H9 (cell line): ENCODE data around the gene ACAP3. TPM values are rescaled to one million over a fixed set of nuclear protein-coding genes. Genes with fewer than 3 reads are reported as not detected.

Experiments
- DNase-seq: peaks from one replicate; pipeline ENCODE4 v3.0.0-alpha.2; 2017
- H2AFZ ChIP-seq: one replicate; pipeline ENCODE4 v1.6.1; 2013; ENCODE audit warnings: mild to moderate bottlenecking, low read length, control low read depth, moderate library complexity
- H2AK5ac ChIP-seq: 2 replicates; pipeline ENCODE4 v1.6.1; 2013; ENCODE audit warnings: low read length, control low read depth, mixed read lengths; ENCODE audit not compliant: insufficient read length
- H2BK120ac ChIP-seq: one replicate; pipeline ENCODE4 v1.6.1; 2013; ENCODE audit warnings: low read depth, mild to moderate bottlenecking, low read length, control low read depth, inconsistent platforms; ENCODE audit not compliant: poor library complexity, severe bottlenecking
- H2BK12ac ChIP-seq: 2 replicates; pipeline ENCODE4 v1.6.1; 2013; ENCODE audit warnings: low read length, control low read depth, mixed read lengths, low read depth; ENCODE audit not compliant: insufficient read length
- H2BK15ac ChIP-seq: 2 replicates; pipeline ENCODE4 v1.6.1; 2013; ENCODE audit warnings: low read depth, low read length, control low read depth
- H2BK20ac ChIP-seq: one replicate; pipeline ENCODE4 v1.6.1; 2013; ENCODE audit warnings: low read depth, mild to moderate bottlenecking, low read length, control low read depth, inconsistent platforms; ENCODE audit not compliant: poor library complexity, severe bottlenecking
- H2BK5ac ChIP-seq: 2 replicates; pipeline ENCODE4 v1.6.1; 2013; ENCODE audit warnings: low read length, control low read depth, mixed read lengths; ENCODE audit not compliant: insufficient read length
- H3K14ac ChIP-seq: 2 replicates; pipeline ENCODE4 v1.6.1; 2013; ENCODE audit warnings: low read length, control low read depth; ENCODE audit not compliant: insufficient read depth
- H3K18ac ChIP-seq: 2 replicates; pipeline ENCODE4 v1.6.1; 2013; ENCODE audit warnings: low read depth, mild to moderate bottlenecking, mixed read lengths, low read length, control low read depth; ENCODE audit not compliant: insufficient read length
- H3K23ac ChIP-seq: 2 replicates; pipeline ENCODE4 v1.6.1; 2013; ENCODE audit warnings: low read length, control low read depth, mixed read lengths, low read depth; ENCODE audit not compliant: insufficient read length
- H3K23me2 ChIP-seq: 2 replicates; pipeline ENCODE4 v1.6.1; 2013; ENCODE audit warnings: low read depth, mild to moderate bottlenecking, mixed read lengths, low read length, control low read depth; ENCODE audit not compliant: insufficient read length, poor library complexity, severe bottlenecking
- H3K27ac ChIP-seq: 2 replicates; pipeline ENCODE4 v1.5.1; 2013; ENCODE audit warnings: low read length, control low read depth, mixed read lengths, low read depth; ENCODE audit not compliant: insufficient read length
- H3K27me3 ChIP-seq: 2 replicates; pipeline ENCODE4 v1.6.1; 2013; ENCODE audit warnings: low read length, control low read depth, inconsistent platforms; ENCODE audit not compliant: insufficient read depth
- H3K4ac ChIP-seq: 2 replicates; pipeline ENCODE4 v1.6.1; 2013; ENCODE audit warnings: low read depth, mild to moderate bottlenecking, control low read depth, inconsistent platforms, low read length, moderate library complexity
- H3K4me1 ChIP-seq: 2 replicates; pipeline ENCODE4 v1.6.1; 2013; ENCODE audit warnings: low read length, control low read depth, inconsistent platforms; ENCODE audit not compliant: insufficient read depth
- H3K4me2 ChIP-seq: 2 replicates; pipeline ENCODE4 v1.6.1; 2013; ENCODE audit warnings: low read length, control low read depth, mixed read lengths; ENCODE audit not compliant: insufficient read length, insufficient read depth
- H3K56ac ChIP-seq: 2 replicates; pipeline ENCODE4 v1.6.1; 2013; ENCODE audit warnings: low read depth, mild to moderate bottlenecking, mixed read lengths, low read length, control low read depth; ENCODE audit not compliant: insufficient read length
- H3K79me1 ChIP-seq: 2 replicates; pipeline ENCODE4 v1.6.1; 2013; ENCODE audit warnings: low read depth, mild to moderate bottlenecking, moderate library complexity, low read length, control low read depth, inconsistent platforms; ENCODE audit not compliant: insufficient read depth, poor library complexity, severe bottlenecking
- H3K79me2 ChIP-seq: 2 replicates; pipeline ENCODE4 v1.6.1; 2013; ENCODE audit warnings: low read length, control low read depth, inconsistent platforms; ENCODE audit not compliant: insufficient read depth
- H3K9ac ChIP-seq: 2 replicates; pipeline ENCODE4 v1.6.1; 2013; ENCODE audit warnings: low read length, control low read depth, mixed read lengths; ENCODE audit not compliant: insufficient read length; ENCODE audit errors: extremely low read depth
- H3K9me3 ChIP-seq: one replicate; pipeline ENCODE4 v1.6.1; 2013; ENCODE audit warnings: low read depth, low read length, inconsistent platforms; ENCODE audit not compliant: control insufficient read depth
- H3T11ph ChIP-seq: one replicate; pipeline ENCODE4 v1.6.1; 2013; ENCODE audit warnings: mild to moderate bottlenecking, low read length, control low read depth, inconsistent platforms
- H4K20me1 ChIP-seq: one replicate; pipeline ENCODE4 v1.6.1; 2013; ENCODE audit not compliant: control insufficient read depth, insufficient read length, insufficient read depth
- H4K5ac ChIP-seq: 2 replicates; pipeline ENCODE4 v1.6.1; 2013; ENCODE audit warnings: low read depth, mild to moderate bottlenecking, mixed read lengths, low read length, control low read depth; ENCODE audit not compliant: insufficient read length
- H4K8ac ChIP-seq: replicated peaks from 2 replicates; pipeline ENCODE4 v1.6.1; 2013; ENCODE audit warnings: low read length, control low read depth, mixed read lengths, low read depth; ENCODE audit not compliant: insufficient read length
- H4K91ac ChIP-seq: 2 replicates; pipeline ENCODE4 v1.6.1; 2013; ENCODE audit warnings: low read depth, mild to moderate bottlenecking, moderate library complexity, mixed read lengths, low read length, control low read depth; ENCODE audit not compliant: insufficient read length
- H3K27ac Mint-ChIP-seq, 3 experiments: 2 replicates in 2 of 3; 3 replicates in 1 of 3; pipeline ENCODE4 v1.8.0; 2020 to 2021; ENCODE audit warnings: mixed read lengths in 3 of 3, mild to moderate bottlenecking in 1 of 3, moderate library complexity in 1 of 3
- H3K27me3 Mint-ChIP-seq: 2 replicates; pipeline ENCODE4 v1.8.0; 2021; ENCODE audit warnings: low read depth, mild to moderate bottlenecking, moderate library complexity, mixed read lengths
- H3K36me3 Mint-ChIP-seq, 3 experiments: 2 replicates in 2 of 3; 3 replicates in 1 of 3; pipeline ENCODE4 v1.8.0; 2020 to 2021; ENCODE audit warnings: low read depth in 3 of 3, mixed read lengths in 3 of 3; ENCODE audit not compliant: insufficient read depth in 1 of 3
- H3K4me1 Mint-ChIP-seq, 2 experiments: 2 replicates each; pipeline ENCODE4 v1.8.0; 2020; ENCODE audit warnings: mixed read lengths in 2 of 2
- H3K4me3 Mint-ChIP-seq, 2 experiments: 2 replicates in 1 of 2; 3 replicates in 1 of 2; pipeline ENCODE4 v1.8.0; 2020 to 2021; ENCODE audit warnings: mild to moderate bottlenecking in 2 of 2, mixed read lengths in 2 of 2, moderate library complexity in 1 of 2
- H3K9me3 Mint-ChIP-seq, 2 experiments: 2 replicates in 1 of 2; 3 replicates in 1 of 2; pipeline ENCODE4 v1.8.0; 2020; ENCODE audit warnings: mild to moderate bottlenecking in 2 of 2, mixed read lengths in 2 of 2, moderate library complexity in 1 of 2
- CTCF ChIP-seq: fragments of 200-600 bp; sonication (generic); conservative IDR thresholded peaks from 3 replicates; pipeline ENCODE4 v1.8.0; 2021; ENCODE audit warnings: antibody characterized with exemption, mild to moderate bottlenecking
- WGBS: extraction: QIAGEN DNeasy Blood & Tissue Kit; methylation state at CpG from one replicate; pipeline ENCODE4 v1.1.7; 2013; ENCODE audit warnings: missing lambda C conversion rate, low lambda C conversion rate, mixed read lengths; ENCODE audit not compliant: insufficient read length; ENCODE audit errors: extremely low coverage; 5-methylcytosine and 5-hydroxymethylcytosine counted together
- total RNA-seq: library from RNA; stranded (reverse); gene quantifications from 2 replicates; pipeline ENCODE4 v1.2.1, GENCODE V29; 2021

The ACAP3 gene
- total RNA-seq, 1 experiment from 2014 or later = 41.4 TPM

GRCh38 chr1:1302951-1303509 is 4.7 kb downstream of the ACAP3 start:
- Histone ChIP-seq H2AK5ac (no peak overlapping the region), H3K9ac (no peak overlapping the region), H3K79me1 (no peaks in the 10 kb centered on the region), H3K56ac (no peak overlapping the region), H3K27me3 (no peaks in the 10 kb centered on the region), H3K27ac (no peak overlapping the region), H4K8ac (no peak overlapping the region), H3K4me2 (no peak overlapping the region), H4K20me1 (no peaks in the 10 kb centered on the region), H2BK20ac (no peak overlapping the region), H3K23ac (no peak overlapping the region), H3K18ac (no peak overlapping the region), H4K91ac (no peak overlapping the region), H3K14ac (no peak overlapping the region; the same call in 1 of the 2 replicates), H3K79me2 (no peaks in the 10 kb centered on the region), H3K9me3 (no peaks in the 10 kb centered on the region), H2BK120ac (no peak overlapping the region), H2BK12ac (no peak overlapping the region), H2BK5ac (no peak overlapping the region), H2AFZ (no peak overlapping the region), H2BK15ac (no peak overlapping the region), H4K5ac (no peak overlapping the region), H3K23me2 (peaks cover 8% of the 10 kb centered on the region), H3T11ph (no peak overlapping the region), H3K4me1 (peaks cover 5% of the 10 kb centered on the region; the same call in 1 of the 2 replicates), H3K4ac (no peak overlapping the region)
- Mint-ChIP-seq H3K9me3 (no peaks in the 10 kb centered on the region; a peak in 1 of 5 replicates), H3K4me1 (peaks cover 18 to 27% of the 10 kb centered on the region in 2 experiments), H3K4me3 (no peak overlapping the region), H3K27me3 (peaks cover 3% of the 10 kb centered on the region; the same call in 1 of the 2 replicates), H3K36me3 (no peaks in the 10 kb centered on the region; a peak in 1 of 7 replicates), H3K27ac (no peak overlapping the region)
- no peak for TF ChIP-seq CTCF
- no CpG with 5 or more reads among the region's 31 CpGs for WGBS
- DNase-seq = no peak
